K562 (cell line): ENCODE measurements around the gene SLC1A3. TPM values are rescaled to one million over a fixed set of nuclear protein-coding genes. Genes with fewer than 3 reads are reported as not detected.

Experiments
- ATAC-seq: fragments of 200-7000 bp; cut with Tn5 transposase; 3 replicates; pipeline ENCODE4 v1.9.1; 2020; ENCODE audit warnings: moderate library complexity
- BruUV-seq: library from RNA; stranded (reverse); fragments of 400-500 nt; replicated peaks from 2 replicates; lab custom pipeline; 2021; lab: Mats Ljungman, UMichigan
- CTCF ChIA-PET: fragments of 300-600 bp; formaldehyde crosslinking; extraction: SDS; loops from one replicate; lab custom pipeline; 2021; ENCODE audit warnings: low intra/inter-chr PET ratio; lab: Yijun Ruan, JAX
- POLR2A ChIA-PET: fragments of 300-600, 350-650 bp; sonication (Branson Sonifier 250); formaldehyde crosslinking; extraction: SDS; loops from one replicate; lab custom pipeline; 2021; ENCODE audit warnings: antibody characterized with exemption, inconsistent platforms; lab: Yijun Ruan, JAX
- DNase-seq, 4 experiments: peaks; one replicate each; pipeline versions ENCODE4 v3.0.0 to v3.0.0-alpha.2; 2011 to 2018; ENCODE audit warnings: low spot score in 3 of 4, mixed read lengths in 3 of 4; ENCODE audit errors: extremely low read depth in 1 of 4
- FAIRE-seq: peaks from 2 replicates; lab custom pipeline; 2011; peaks lifted over from hg19 to GRCh38; lab: Jason Lieb, UNC
- H2AFZ ChIP-seq: 2 replicates; pipeline ENCODE4 v1.6.0; 2011; ENCODE audit warnings: low read depth, low read length, control low read depth, inconsistent platforms
- H3K27ac ChIP-seq: fragments of 200-600 bp; 3 replicates; pipeline ENCODE4 v1.8.0; 2011; ENCODE audit warnings: low read depth, mild to moderate bottlenecking, control low read depth, inconsistent platforms, low read length, moderate library complexity, mixed read lengths; ENCODE audit errors: extremely low read depth
- H3K27me3 ChIP-seq, 2 experiments: fragments of 300-600 bp in 1 of 2; 2 replicates in 1 of 2; 3 replicates in 1 of 2; pipeline versions ENCODE4 v1.6.0 to v1.8.0; 2011; ENCODE audit warnings: inconsistent platforms in 2 of 2, low read length in 2 of 2, mild to moderate bottlenecking in 1 of 2, mixed read lengths in 1 of 2, moderate library complexity in 1 of 2; ENCODE audit not compliant: control insufficient read depth in 2 of 2, insufficient read depth in 2 of 2
- H3K36me3 ChIP-seq: fragments of 300-600 bp; 3 replicates; pipeline ENCODE4 v1.8.0; 2011; ENCODE audit warnings: mild to moderate bottlenecking, low read length, inconsistent platforms; ENCODE audit not compliant: control insufficient read depth, insufficient read depth
- H3K4me1 ChIP-seq, 2 experiments: fragments of 200-600 bp in 1 of 2; replicated peaks in 1 of 2; 2 replicates in 1 of 2; 3 replicates in 1 of 2; pipeline versions ENCODE4 v1.5.1 to v1.8.0; 2011; ENCODE audit warnings: inconsistent platforms in 2 of 2, low read length in 2 of 2, mild to moderate bottlenecking in 1 of 2, mixed read lengths in 1 of 2, moderate library complexity in 1 of 2; ENCODE audit not compliant: control insufficient read depth in 2 of 2, insufficient read depth in 2 of 2
- H3K4me2 ChIP-seq: 2 replicates; pipeline ENCODE4 v1.6.1; 2011; ENCODE audit warnings: low read length, control low read depth, inconsistent platforms, mixed read lengths; ENCODE audit not compliant: insufficient read depth
- H3K4me3 ChIP-seq: fragments of 200-600 bp; sonication (generic), shearing (Covaris generic); 2 replicates; pipeline ENCODE4 v1.5.1; 2016; ENCODE audit warnings: control low read depth, inconsistent platforms
- H3K79me2 ChIP-seq: fragments of 200-600 bp; 3 replicates; pipeline ENCODE4 v1.8.0; 2011; ENCODE audit warnings: low read length, inconsistent platforms; ENCODE audit not compliant: control insufficient read depth, insufficient read depth
- H3K9ac ChIP-seq, 2 experiments: 2 replicates each; pipeline versions ENCODE4 v1.6.0 to v1.6.1; 2011; ENCODE audit warnings: low read depth in 2 of 2, low read length in 2 of 2, control low read depth in 1 of 2, inconsistent platforms in 1 of 2, mild to moderate bottlenecking in 1 of 2, mixed read lengths in 1 of 2; ENCODE audit not compliant: insufficient read depth in 1 of 2
- H3K9me1 ChIP-seq: one replicate; pipeline ENCODE4 v1.6.0; 2011; ENCODE audit warnings: inconsistent platforms, mild to moderate bottlenecking, low read length, moderate library complexity; ENCODE audit not compliant: control insufficient read depth, insufficient read depth
- H3K9me3 ChIP-seq: replicated peaks from 2 replicates; pipeline ENCODE4 v1.5.1; 2011; ENCODE audit warnings: low read depth, low read length, inconsistent platforms; ENCODE audit not compliant: control insufficient read depth, insufficient read depth
- H4K20me1 ChIP-seq: replicated peaks from 2 replicates; pipeline ENCODE4 v1.6.1; 2011; ENCODE audit warnings: low read length, inconsistent platforms, mixed read lengths; ENCODE audit not compliant: control insufficient read depth, insufficient read depth
- GTF2A2 ChIP-seq: IDR thresholded peaks from 2 replicates; pipeline ENCODE4 v1.6.1; 2016; ENCODE audit warnings: mild to moderate bottlenecking, missing genetic modification characterization, missing compliant biosample characterization
- NCOA2 ChIP-seq, 2 experiments: fragments of 450-650 bp; IDR thresholded peaks; 2 replicates each; pipeline ENCODE4 v1.6.1; 2018; ENCODE audit warnings: mild to moderate bottlenecking in 2 of 2, moderate library complexity in 1 of 2; ENCODE audit not compliant: partially characterized antibody in 2 of 2
- ZBED1 ChIP-seq: IDR thresholded peaks from 2 replicates; pipeline ENCODE4 v1.6.1; 2014
- ZNF57 ChIP-seq: fragments of 450-650 bp; formaldehyde crosslinking; IDR thresholded peaks from 2 replicates; pipeline ENCODE4 v1.4.0; 2020; ENCODE audit warnings: mild to moderate bottlenecking, moderate library complexity
- ZNF696 ChIP-seq: fragments of 250-450 bp; sonication (Bioruptor Pico); conservative IDR thresholded peaks from 2 replicates; pipeline ENCODE4 v1.4.0; 2020; ENCODE audit warnings: mild to moderate bottlenecking, moderate library complexity
- ZNF707 ChIP-seq: fragments of 250-450 bp; sonication (Bioruptor Pico); conservative IDR thresholded peaks from 2 replicates; pipeline ENCODE4 v1.8.0; 2022; ENCODE audit warnings: inconsistent platforms, mild to moderate bottlenecking, moderate library complexity
- WGBS: fragments of 100-300 bp; shearing (Covaris generic); methylation state at CpG from one replicate; pipeline ENCODE4 v1.1.6; 2016; ENCODE audit warnings: low coverage, mixed read lengths; ENCODE audit not compliant: insufficient coverage; ENCODE audit errors: missing lambda C conversion rate; 5-methylcytosine and 5-hydroxymethylcytosine counted together
- in situ Hi-C: fragments of 300-500 bp; cut with MboI; formaldehyde crosslinking; loops from 4 replicates; pipeline ENCODE4 v1.15.0; 2018; ENCODE audit warnings: inconsistent platforms, mixed read lengths
- intact Hi-C: fragments of 100-400 bp; cut with micrococcal nuclease; formaldehyde crosslinking; loops from 2 replicates; pipeline ENCODE4 v1.14.2; 2022
- polyA plus RNA-seq, 8 experiments: library from polyadenylated mRNA; depleted of rRNA in 4 of 8; stranded (reverse) in 5 of 8; unstranded in 3 of 8; fragments of >200 nt; fragmentation: Nextera tagmentation in 2 of 8; fragmentation: Illumina TruSeq in 1 of 8; extraction: Ambion mirVana in 2 of 8; extraction: Trizol in 1 of 8; gene quantifications; 2 replicates each; pipeline versions ENCODE4 v1.2.1 to v1.2.3, GENCODE V29; 2011 to 2014; ENCODE audit warnings: inconsistent platforms in 1 of 8, missing spikeins in 1 of 8
- total RNA-seq, 7 experiments: library from RNA; depleted of rRNA in 6 of 7; stranded (reverse); fragments of >200 nt in 6 of 7; fragmentation: Illumina TruSeq in 2 of 7; extraction: Trizol in 2 of 7; gene quantifications; 2 replicates each; pipeline versions ENCODE4 v1.2.1 to v1.2.3, GENCODE V29; 2011 to 2021; ENCODE audit warnings: low replicate concordance in 1 of 7
- TF ChIP-seq, protein P1 (sequence below): sonication (generic); formaldehyde crosslinking; IDR thresholded peaks from 2 replicates; pipeline ENCODE4 v1.4.0; 2020; ENCODE audit warnings: mild to moderate bottlenecking, missing genetic modification reagents

The SLC1A3 gene
- total and polyA plus RNA-seq, 9 of the 15 experiments (the other 6 are each of a cell fraction or from before 2014, with no cell fraction given) = 0.13 TPM; not detected in 8

DNA sequence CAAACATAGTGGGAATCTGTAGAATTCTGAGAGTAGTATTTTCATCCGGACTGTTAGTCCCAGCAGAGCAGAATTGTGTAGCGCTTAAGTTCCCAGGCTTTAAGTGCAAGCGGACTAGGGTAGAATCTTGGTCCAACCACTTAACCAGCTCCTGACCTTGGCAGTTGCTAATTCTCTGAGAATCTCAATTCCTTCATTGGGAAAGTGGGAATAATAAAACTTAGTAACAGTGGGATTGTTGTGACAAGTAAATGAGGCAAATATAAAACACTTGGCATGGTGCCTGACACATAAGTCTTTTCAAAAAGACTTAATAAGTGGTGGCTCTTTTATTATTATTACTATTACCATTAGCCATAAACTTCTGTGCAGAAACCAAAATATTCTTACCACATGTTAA lies 8.4 kb upstream of the SLC1A3 start:
- DNase-seq (no peak), ATAC-seq (no peak), FAIRE-seq (no peak)
- CTCF ChIA-PET = no interaction called here
- peaks cover 8% of the 10 kb centered on the region in 2 experiments; a peak in 2 of 5 replicates for H3K27me3 ChIP-seq
- no peaks in the 10 kb centered on the region for H3K36me3 ChIP-seq
- in situ Hi-C loops = no loop called here
- no peak overlapping the region for H3K4me3 ChIP-seq
- H3K9ac ChIP-seq = no peak overlapping the region
- no peaks in the 10 kb centered on the region for H3K79me2 ChIP-seq
- no peak for TF ChIP-seq ZNF57 (CRISPR knock-in tag)
- TF ChIP-seq NCOA2 (IDR thresholded peaks at IDR 0.05; ENCODE audit: partially characterized antibody in 2 of 2) = no peak
- TF ChIP-seq GTF2A2 (tag) = no peak
- no peak for TF ChIP-seq ZBED1
- TF ChIP-seq, protein P1, sequence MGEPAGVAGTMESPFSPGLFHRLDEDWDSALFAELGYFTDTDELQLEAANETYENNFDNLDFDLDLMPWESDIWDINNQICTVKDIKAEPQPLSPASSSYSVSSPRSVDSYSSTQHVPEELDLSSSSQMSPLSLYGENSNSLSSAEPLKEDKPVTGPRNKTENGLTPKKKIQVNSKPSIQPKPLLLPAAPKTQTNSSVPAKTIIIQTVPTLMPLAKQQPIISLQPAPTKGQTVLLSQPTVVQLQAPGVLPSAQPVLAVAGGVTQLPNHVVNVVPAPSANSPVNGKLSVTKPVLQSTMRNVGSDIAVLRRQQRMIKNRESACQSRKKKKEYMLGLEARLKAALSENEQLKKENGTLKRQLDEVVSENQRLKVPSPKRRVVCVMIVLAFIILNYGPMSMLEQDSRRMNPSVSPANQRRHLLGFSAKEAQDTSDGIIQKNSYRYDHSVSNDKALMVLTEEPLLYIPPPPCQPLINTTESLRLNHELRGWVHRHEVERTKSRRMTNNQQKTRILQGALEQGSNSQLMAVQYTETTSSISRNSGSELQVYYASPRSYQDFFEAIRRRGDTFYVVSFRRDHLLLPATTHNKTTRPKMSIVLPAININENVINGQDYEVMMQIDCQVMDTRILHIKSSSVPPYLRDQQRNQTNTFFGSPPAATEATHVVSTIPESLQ (CRISPR knock-in tag) = no peak
- TF ChIP-seq ZNF707 (CRISPR knock-in tag) = no peak
- no peak for TF ChIP-seq ZNF696 (CRISPR knock-in tag)
- BruUV-seq = no TSS peak
- POLR2A ChIA-PET = interaction anchor here (1.3 kb wide), 1 partner anchor 9 kb away, joined by 3 read pairs; no protein-coding TSS in a partner anchor
- H3K9me3 ChIP-seq = no peaks in the 10 kb centered on the region
- H2AFZ ChIP-seq = no peak overlapping the region
- H3K27ac ChIP-seq = no peak overlapping the region
- no peaks in the 10 kb centered on the region for H3K4me1 ChIP-seq
- H3K9me1 ChIP-seq = no peaks in the 10 kb centered on the region
- H4K20me1 ChIP-seq = no peaks in the 10 kb centered on the region
- H3K4me2 ChIP-seq = no peak overlapping the region
- 0% methylated on average over 3 of the region's 3 CpGs for WGBS
- intact Hi-C loops = no loop called here
